ENCODE measurements around the gene FUOM.
"Not testable (repeated sequence)": the region's sequence is repeated elsewhere in the genome, so short reads cannot be mapped to it uniquely, and the experiment has no call there.

Gene FUOM

GRCh38 chr10:133332936-133333699 lies 24.7 kb downstream of the FUOM start:
- no peak for DNase-seq (ENCODE audit: low read depth in 2 of 2)

GRCh38 chr10:133329491-133330202 lies 28.2 kb downstream of the FUOM start:
- peak; percentile 72 to 73 for DNase-seq (ENCODE audit: low read depth in 2 of 2)

- DNase-seq (ENCODE audit: low read depth in 2 of 2) = no peak
Measured at GRCh38 chr10:133328358-133329343, 29.2 kb downstream of the FUOM start.

- DNase-seq (ENCODE audit: low read depth in 2 of 2) = no peak
Measured at GRCh38 chr10:133327651-133328357, 30.0 kb downstream of the FUOM start.

- DNase-seq (ENCODE audit: low read depth in 2 of 2) = no peak
Measured at GRCh38 chr10:133326745-133327650, 30.8 kb downstream of the FUOM start.

GRCh38 chr10:133326223-133326551 lies 31.6 kb downstream of the FUOM start:
- DNase-seq (ENCODE audit: low read depth in 2 of 2) = no peak

- no peak for DNase-seq (ENCODE audit: low read depth in 2 of 2)
Measured at GRCh38 chr10:133325440-133326222, 32.2 kb downstream of the FUOM start.

GRCh38 chr10:133324857-133325260 lies 33.0 kb downstream of the FUOM start:
- no peak for DNase-seq (ENCODE audit: low read depth in 2 of 2)

- DNase-seq (ENCODE audit: low read depth in 2 of 2) = peak in 1 of 2 donors; percentile 61
Measured at GRCh38 chr10:133324198-133324792, 33.5 kb downstream of the FUOM start.

- DNase-seq (ENCODE audit: low read depth in 2 of 2) = not testable (repeated sequence)
Measured at GRCh38 chr10:133322064-133322709, 35.6 kb downstream of the FUOM start.

- not testable (repeated sequence) for DNase-seq (ENCODE audit: low read depth in 2 of 2)
Measured at GRCh38 chr10:133320852-133321422, 36.9 kb downstream of the FUOM start.

- DNase-seq (ENCODE audit: low read depth in 2 of 2) = peak; percentile 50 to 56
Measured at GRCh38 chr10:133318494-133319127, 39.2 kb downstream of the FUOM start.

- no peak for DNase-seq (ENCODE audit: low read depth in 2 of 2)
Measured at GRCh38 chr10:133316732-133317131, 41.1 kb downstream of the FUOM start.

GRCh38 chr10:133316266-133316665 lies 41.6 kb downstream of the FUOM start:
- no peak for DNase-seq (ENCODE audit: low read depth in 2 of 2)

- DNase-seq (ENCODE audit: low read depth in 2 of 2) = no peak
Measured at GRCh38 chr10:133315847-133316246, 42.0 kb downstream of the FUOM start.

- DNase-seq (ENCODE audit: low read depth in 2 of 2) = no peak
Measured at GRCh38 chr10:133314911-133315310, 42.9 kb downstream of the FUOM start.

GRCh38 chr10:133313192-133313591 lies 44.6 kb downstream of the FUOM start:
- DNase-seq (ENCODE audit: low read depth in 2 of 2) = no peak

- DNase-seq (ENCODE audit: low read depth in 2 of 2) = no peak
Measured at GRCh38 chr10:133312769-133313145, 45.1 kb downstream of the FUOM start.

Data from stimulated activated CD8-positive, alpha-beta memory T cell treated with anti-CD3 and anti-CD28 coated beads, Interleukin-15, amount 100 ng/mL, for 48 hours (primary cell).